Pons (tissue), 1 donor: Measurements from ENCODE around the gene FSTL4.

Source experiments
- DNase-seq: peaks from one replicate; pipeline ENCODE4 v3.0.0-alpha.2; 2016; ENCODE audit warnings: low spot score

FSTL4 gene

GRCh38 chr5:133610489-133611356 lies 1.6 kb downstream of the FSTL4 start:
- DNase-seq: peak; percentile 42

GRCh38 chr5:133607451-133607850 lies 4.9 kb downstream of the FSTL4 start:
- no peak for DNase-seq

- DNase-seq: no peak
Observed at GRCh38 chr5:133606835-133607234, 5.5 kb downstream of the FSTL4 start.

- DNase-seq: no peak
Observed at GRCh38 chr5:133605323-133605722, 7.0 kb downstream of the FSTL4 start.

GRCh38 chr5:133603711-133604110 lies 8.6 kb downstream of the FSTL4 start:
- DNase-seq: no peak

GRCh38 chr5:133602835-133603380 lies 9.4 kb downstream of the FSTL4 start:
- no peak for DNase-seq

GRCh38 chr5:133599600-133599999 lies 12.7 kb downstream of the FSTL4 start:
- no peak for DNase-seq

- no peak for DNase-seq
Observed at GRCh38 chr5:133599044-133599443, 13.3 kb downstream of the FSTL4 start.

GRCh38 chr5:133596049-133596448 lies 16.3 kb downstream of the FSTL4 start:
- no peak for DNase-seq

GRCh38 chr5:133595465-133595864 lies 16.9 kb downstream of the FSTL4 start:
- DNase-seq: no peak

GRCh38 chr5:133589286-133589685 lies 23.1 kb downstream of the FSTL4 start:
- no peak for DNase-seq

GRCh38 chr5:133582971-133583370 lies 29.4 kb downstream of the FSTL4 start:
- no peak for DNase-seq

- DNase-seq: no peak
Observed at GRCh38 chr5:133581918-133582317, 30.4 kb downstream of the FSTL4 start.

- no peak for DNase-seq
Observed at GRCh38 chr5:133581348-133581747, 31.0 kb downstream of the FSTL4 start.

GRCh38 chr5:133580618-133581017 lies 31.7 kb downstream of the FSTL4 start:
- no peak for DNase-seq

GRCh38 chr5:133579766-133580165 lies 32.6 kb downstream of the FSTL4 start:
- no peak for DNase-seq

- DNase-seq: no peak
Observed at GRCh38 chr5:133569347-133569746, 43.0 kb downstream of the FSTL4 start.

- DNase-seq: no peak
Observed at GRCh38 chr5:133565993-133566392, 46.3 kb downstream of the FSTL4 start.

GRCh38 chr5:133564921-133565565 lies 47.3 kb downstream of the FSTL4 start:
- no peak for DNase-seq

- DNase-seq: no peak
Observed at GRCh38 chr5:133562554-133562953, 49.8 kb downstream of the FSTL4 start.

GRCh38 chr5:133559960-133560359 lies 52.4 kb downstream of the FSTL4 start:
- DNase-seq: no peak

GRCh38 chr5:133556551-133556950 lies 55.8 kb downstream of the FSTL4 start:
- DNase-seq: no peak

- DNase-seq: no peak
Observed at GRCh38 chr5:133554279-133554678, 58.1 kb downstream of the FSTL4 start.
